ENCODE results near the gene MTMR12.

MTMR12 gene

DNA sequence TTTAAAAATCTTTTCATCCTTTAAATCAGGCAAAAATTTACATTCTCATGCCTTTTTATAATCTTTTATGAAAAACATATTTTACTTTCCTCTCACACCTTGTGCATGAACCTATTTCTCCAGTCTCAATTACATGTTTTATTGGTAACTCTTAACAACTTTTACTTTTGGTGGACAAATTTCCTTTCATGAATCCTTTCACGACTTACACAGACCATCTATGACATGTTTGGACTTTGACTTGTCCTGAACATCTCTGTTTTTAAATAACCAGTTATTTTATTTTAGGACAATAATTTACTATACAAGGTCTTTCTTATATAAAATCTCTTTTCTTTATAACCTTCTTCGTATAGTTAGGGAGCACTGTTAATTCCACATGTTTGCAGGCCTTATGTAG is 26.5 kb upstream of the MTMR12 start:
- TF ChIP-seq YY1 (IDR thresholded peaks at IDR 0.05; ENCODE audit: low read depth) = 0 out of 2 replicates have a peak, but pooled peaks have one; percentile 23
- TF ChIP-seq CREB1 (IDR thresholded peaks at IDR 0.05; ENCODE audit: low read depth) = no peak
- TF ChIP-seq TCF12 (IDR thresholded peaks at IDR 0.05; ENCODE audit: low read depth) = no peak
- TF ChIP-seq, protein P1, sequence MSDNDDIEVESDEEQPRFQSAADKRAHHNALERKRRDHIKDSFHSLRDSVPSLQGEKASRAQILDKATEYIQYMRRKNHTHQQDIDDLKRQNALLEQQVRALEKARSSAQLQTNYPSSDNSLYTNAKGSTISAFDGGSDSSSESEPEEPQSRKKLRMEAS (IDR thresholded peaks at IDR 0.05) = no peak
- no peak for TF ChIP-seq NFIC (IDR thresholded peaks at IDR 0.05)
- TF ChIP-seq, protein P2, sequence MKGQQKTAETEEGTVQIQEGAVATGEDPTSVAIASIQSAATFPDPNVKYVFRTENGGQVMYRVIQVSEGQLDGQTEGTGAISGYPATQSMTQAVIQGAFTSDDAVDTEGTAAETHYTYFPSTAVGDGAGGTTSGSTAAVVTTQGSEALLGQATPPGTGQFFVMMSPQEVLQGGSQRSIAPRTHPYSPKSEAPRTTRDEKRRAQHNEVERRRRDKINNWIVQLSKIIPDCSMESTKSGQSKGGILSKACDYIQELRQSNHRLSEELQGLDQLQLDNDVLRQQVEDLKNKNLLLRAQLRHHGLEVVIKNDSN (IDR thresholded peaks at IDR 0.05) = peak; percentile 50; the same call in 1 of the 2 replicates
- no peak for TF ChIP-seq EP300 (IDR thresholded peaks at IDR 0.05; ENCODE audit: borderline replicate concordance)
- TF ChIP-seq, protein P3, sequence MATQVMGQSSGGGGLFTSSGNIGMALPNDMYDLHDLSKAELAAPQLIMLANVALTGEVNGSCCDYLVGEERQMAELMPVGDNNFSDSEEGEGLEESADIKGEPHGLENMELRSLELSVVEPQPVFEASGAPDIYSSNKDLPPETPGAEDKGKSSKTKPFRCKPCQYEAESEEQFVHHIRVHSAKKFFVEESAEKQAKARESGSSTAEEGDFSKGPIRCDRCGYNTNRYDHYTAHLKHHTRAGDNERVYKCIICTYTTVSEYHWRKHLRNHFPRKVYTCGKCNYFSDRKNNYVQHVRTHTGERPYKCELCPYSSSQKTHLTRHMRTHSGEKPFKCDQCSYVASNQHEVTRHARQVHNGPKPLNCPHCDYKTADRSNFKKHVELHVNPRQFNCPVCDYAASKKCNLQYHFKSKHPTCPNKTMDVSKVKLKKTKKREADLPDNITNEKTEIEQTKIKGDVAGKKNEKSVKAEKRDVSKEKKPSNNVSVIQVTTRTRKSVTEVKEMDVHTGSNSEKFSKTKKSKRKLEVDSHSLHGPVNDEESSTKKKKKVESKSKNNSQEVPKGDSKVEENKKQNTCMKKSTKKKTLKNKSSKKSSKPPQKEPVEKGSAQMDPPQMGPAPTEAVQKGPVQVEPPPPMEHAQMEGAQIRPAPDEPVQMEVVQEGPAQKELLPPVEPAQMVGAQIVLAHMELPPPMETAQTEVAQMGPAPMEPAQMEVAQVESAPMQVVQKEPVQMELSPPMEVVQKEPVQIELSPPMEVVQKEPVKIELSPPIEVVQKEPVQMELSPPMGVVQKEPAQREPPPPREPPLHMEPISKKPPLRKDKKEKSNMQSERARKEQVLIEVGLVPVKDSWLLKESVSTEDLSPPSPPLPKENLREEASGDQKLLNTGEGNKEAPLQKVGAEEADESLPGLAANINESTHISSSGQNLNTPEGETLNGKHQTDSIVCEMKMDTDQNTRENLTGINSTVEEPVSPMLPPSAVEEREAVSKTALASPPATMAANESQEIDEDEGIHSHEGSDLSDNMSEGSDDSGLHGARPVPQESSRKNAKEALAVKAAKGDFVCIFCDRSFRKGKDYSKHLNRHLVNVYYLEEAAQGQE (IDR thresholded peaks at IDR 0.05; ENCODE audit: low read depth) = no peak
- no peak for TF ChIP-seq ZBTB7A (IDR thresholded peaks at IDR 0.05; ENCODE audit: low read depth)

GRCh38 chr5:32332966-32333365 is 20.2 kb upstream of the MTMR12 start:
- no peak for TF ChIP-seq FOXM1 (IDR thresholded peaks at IDR 0.05; ENCODE audit: borderline replicate concordance, low read depth)
- TF ChIP-seq, protein P3 (IDR thresholded peaks at IDR 0.05; ENCODE audit: low read depth) = no peak
- TF ChIP-seq ZBTB7A (IDR thresholded peaks at IDR 0.05; ENCODE audit: low read depth) = no peak
- no peak for TF ChIP-seq RAD21 (IDR thresholded peaks at IDR 0.05; ENCODE audit: low read depth)
- TF ChIP-seq EGR1 (IDR thresholded peaks at IDR 0.05) = no peak
- TF ChIP-seq, protein P2 (IDR thresholded peaks at IDR 0.05) = no peak
- TF ChIP-seq TCF12 (IDR thresholded peaks at IDR 0.05; ENCODE audit: low read depth) = no peak
- TF ChIP-seq YY1 (IDR thresholded peaks at IDR 0.05; ENCODE audit: low read depth) = no peak
- TF ChIP-seq TEAD4 (IDR thresholded peaks at IDR 0.05) = no peak
- TF ChIP-seq TAF1 (IDR thresholded peaks at IDR 0.05; ENCODE audit: low read depth) = no peak
- TF ChIP-seq, protein P1 (IDR thresholded peaks at IDR 0.05) = no peak
- no peak for TF ChIP-seq CREB1 (IDR thresholded peaks at IDR 0.05; ENCODE audit: low read depth)
- no peak for TF ChIP-seq CEBPB (IDR thresholded peaks at IDR 0.05)
- no peak for TF ChIP-seq NFIC (IDR thresholded peaks at IDR 0.05)
- TF ChIP-seq EP300 (IDR thresholded peaks at IDR 0.05; ENCODE audit: borderline replicate concordance) = no peak

- TF ChIP-seq RAD21 (IDR thresholded peaks at IDR 0.05; ENCODE audit: low read depth) = no peak
- no peak for TF ChIP-seq TAF1 (IDR thresholded peaks at IDR 0.05; ENCODE audit: low read depth)
- TF ChIP-seq NFIC (IDR thresholded peaks at IDR 0.05) = no peak
- TF ChIP-seq ZBTB7A (IDR thresholded peaks at IDR 0.05; ENCODE audit: low read depth) = no peak
- TF ChIP-seq TCF12 (IDR thresholded peaks at IDR 0.05; ENCODE audit: low read depth) = no peak
- TF ChIP-seq, protein P3 (IDR thresholded peaks at IDR 0.05; ENCODE audit: low read depth) = no peak
- TF ChIP-seq, protein P1 (IDR thresholded peaks at IDR 0.05) = no peak
- TF ChIP-seq EP300 (IDR thresholded peaks at IDR 0.05; ENCODE audit: borderline replicate concordance) = no peak
- TF ChIP-seq CEBPB (IDR thresholded peaks at IDR 0.05) = no peak
- TF ChIP-seq, protein P2 (IDR thresholded peaks at IDR 0.05) = no peak
Observed at GRCh38 chr5:32332361-32332760, 19.6 kb upstream of the MTMR12 start.

DNA sequence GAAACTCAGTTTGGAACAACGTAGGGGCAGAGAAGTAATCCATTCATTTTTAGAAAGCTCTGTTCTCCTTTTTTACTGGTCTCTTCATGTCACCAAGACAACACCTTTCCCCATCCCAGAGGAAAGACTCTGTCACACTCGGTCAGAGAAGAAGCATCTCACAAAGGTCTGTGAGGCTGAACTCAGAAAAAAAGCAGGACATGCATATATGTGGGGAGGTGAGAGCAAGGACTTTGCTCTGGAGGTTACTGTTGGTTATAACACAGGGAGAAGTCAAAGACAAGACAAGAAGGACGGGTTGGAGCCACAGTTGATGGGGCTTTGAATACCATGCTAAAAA is 19.2 kb upstream of the MTMR12 start:
- TF ChIP-seq RAD21 (IDR thresholded peaks at IDR 0.05; ENCODE audit: low read depth) = no peak
- no peak for TF ChIP-seq TCF12 (IDR thresholded peaks at IDR 0.05; ENCODE audit: low read depth)
- TF ChIP-seq EP300 (IDR thresholded peaks at IDR 0.05; ENCODE audit: borderline replicate concordance) = no peak
- TF ChIP-seq CREB1 (IDR thresholded peaks at IDR 0.05; ENCODE audit: low read depth) = no peak
- no peak for TF ChIP-seq FOXM1 (IDR thresholded peaks at IDR 0.05; ENCODE audit: borderline replicate concordance, low read depth)
- TF ChIP-seq NFIC (IDR thresholded peaks at IDR 0.05) = no peak
- TF ChIP-seq ZBTB7A (IDR thresholded peaks at IDR 0.05; ENCODE audit: low read depth) = no peak
- TF ChIP-seq EGR1 (IDR thresholded peaks at IDR 0.05) = no peak
- TF ChIP-seq TAF1 (IDR thresholded peaks at IDR 0.05; ENCODE audit: low read depth) = no peak
- TF ChIP-seq, protein P1 (IDR thresholded peaks at IDR 0.05) = no peak
- TF ChIP-seq CEBPB (IDR thresholded peaks at IDR 0.05) = no peak
- TF ChIP-seq YY1 (IDR thresholded peaks at IDR 0.05; ENCODE audit: low read depth) = no peak
- no peak for TF ChIP-seq TEAD4 (IDR thresholded peaks at IDR 0.05)
- TF ChIP-seq, protein P3 (IDR thresholded peaks at IDR 0.05; ENCODE audit: low read depth) = no peak
- TF ChIP-seq, protein P2 (IDR thresholded peaks at IDR 0.05) = no peak

Data from Ishikawa (cell line).